GM12878 (cell line): ENCODE measurements around the gene TMEM131L.

Experiments
- CEBPB ChIP-seq, 2 experiments: fragments of 150-350 bp in 1 of 2; IDR thresholded peaks; 2 replicates each; pipeline ENCODE4 v1.6.1; 2012 to 2014; ENCODE audit warnings: low read depth in 2 of 2, low read length in 2 of 2, borderline replicate concordance in 1 of 2, inconsistent platforms in 1 of 2
- EP300 ChIP-seq, 2 experiments: fragments of 150-350 bp in 1 of 2; IDR thresholded peaks; 2 replicates each; pipeline ENCODE4 v1.6.1; 2011 to 2012; ENCODE audit warnings: low read depth in 2 of 2, low read length in 2 of 2, borderline replicate concordance in 1 of 2, improper control_type of control experiment in 1 of 2, inconsistent platforms in 1 of 2; ENCODE audit not compliant: control insufficient read depth in 1 of 2
- EZH2 ChIP-seq: IDR thresholded peaks from 2 replicates; pipeline ENCODE4 v1.6.1; 2012; ENCODE audit warnings: low read depth, mild to moderate bottlenecking, control low read depth, inconsistent platforms, low read length, borderline replicate concordance; ENCODE audit not compliant: control insufficient read depth
- JUND ChIP-seq: IDR thresholded peaks from 2 replicates; pipeline ENCODE4 v1.6.1; 2012; ENCODE audit warnings: low read depth, mild to moderate bottlenecking, low read length, improper control_type of control experiment, moderate library complexity
- KDM1A ChIP-seq: fragments of 200-600 bp; sonication (generic); IDR thresholded peaks from 2 replicates; pipeline ENCODE4 v1.6.1; 2016; ENCODE audit warnings: borderline replicate concordance
- POLR2A ChIP-seq: IDR thresholded peaks from 2 replicates; pipeline ENCODE4 v1.6.1; 2011; ENCODE audit warnings: low read depth, mild to moderate bottlenecking, low read length
- POLR2AphosphoS5 ChIP-seq: IDR thresholded peaks from 2 replicates; pipeline ENCODE4 v1.6.1; 2011; ENCODE audit warnings: mild to moderate bottlenecking, low read length, inconsistent platforms
- YBX1 ChIP-seq: fragments of 450-650 bp; IDR thresholded peaks from 2 replicates; pipeline ENCODE4 v1.6.1; 2016; ENCODE audit warnings: antibody characterized with exemption
- TF ChIP-seq, protein P1 (sequence below), 3 experiments: IDR thresholded peaks in 2 of 3; conservative IDR thresholded peaks in 1 of 3; 2 replicates each; pipeline ENCODE4 v1.5.1; 2011; ENCODE audit warnings: low read depth in 3 of 3, low read length in 3 of 3, mild to moderate bottlenecking in 3 of 3, control low read depth in 2 of 3, moderate library complexity in 2 of 3, inconsistent platforms in 1 of 3, mixed read lengths in 1 of 3; ENCODE audit not compliant: control insufficient read depth in 2 of 3, insufficient read depth in 1 of 3; ENCODE audit errors: extremely low read depth in 1 of 3

DNA sequence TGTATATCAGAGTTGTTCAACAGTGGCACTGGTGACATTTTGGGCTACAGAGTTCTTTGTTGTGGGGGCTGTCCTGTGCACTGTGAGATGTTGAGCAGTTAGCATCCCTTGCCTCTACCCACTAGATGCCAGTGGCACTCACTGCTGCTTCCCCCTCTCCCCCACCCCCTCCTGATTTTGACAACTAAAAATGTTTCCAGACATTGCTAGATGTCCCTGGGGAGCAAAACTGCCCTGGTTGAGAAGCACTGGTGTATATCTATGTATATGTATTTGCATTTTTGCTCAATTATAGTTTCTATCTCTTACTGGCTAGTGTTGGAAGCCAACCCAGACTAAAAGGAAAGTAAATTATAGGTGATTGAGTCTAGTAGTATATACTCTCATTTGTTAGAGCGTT, 2.4 kb downstream of the TMEM131L start:
- TF ChIP-seq EP300 (IDR thresholded peaks at IDR 0.05; ENCODE audit: borderline replicate concordance in 1 of 2, control insufficient read depth in 1 of 2, low read depth in 2 of 2, low read length in 2 of 2): peak in 1 of 2 experiments; percentile 13; a peak in 1 of 4 replicates
- TF ChIP-seq POLR2AphosphoS5: no peak
- no peak for TF ChIP-seq KDM1A
- TF ChIP-seq, protein P1, sequence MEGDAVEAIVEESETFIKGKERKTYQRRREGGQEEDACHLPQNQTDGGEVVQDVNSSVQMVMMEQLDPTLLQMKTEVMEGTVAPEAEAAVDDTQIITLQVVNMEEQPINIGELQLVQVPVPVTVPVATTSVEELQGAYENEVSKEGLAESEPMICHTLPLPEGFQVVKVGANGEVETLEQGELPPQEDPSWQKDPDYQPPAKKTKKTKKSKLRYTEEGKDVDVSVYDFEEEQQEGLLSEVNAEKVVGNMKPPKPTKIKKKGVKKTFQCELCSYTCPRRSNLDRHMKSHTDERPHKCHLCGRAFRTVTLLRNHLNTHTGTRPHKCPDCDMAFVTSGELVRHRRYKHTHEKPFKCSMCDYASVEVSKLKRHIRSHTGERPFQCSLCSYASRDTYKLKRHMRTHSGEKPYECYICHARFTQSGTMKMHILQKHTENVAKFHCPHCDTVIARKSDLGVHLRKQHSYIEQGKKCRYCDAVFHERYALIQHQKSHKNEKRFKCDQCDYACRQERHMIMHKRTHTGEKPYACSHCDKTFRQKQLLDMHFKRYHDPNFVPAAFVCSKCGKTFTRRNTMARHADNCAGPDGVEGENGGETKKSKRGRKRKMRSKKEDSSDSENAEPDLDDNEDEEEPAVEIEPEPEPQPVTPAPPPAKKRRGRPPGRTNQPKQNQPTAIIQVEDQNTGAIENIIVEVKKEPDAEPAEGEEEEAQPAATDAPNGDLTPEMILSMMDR (IDR thresholded peaks at IDR 0.05 in 2 of 3, conservative IDR thresholded peaks at IDR 0.05 in 1 of 3; ENCODE audit: control insufficient read depth in 2 of 3, extremely low read depth in 1 of 3, insufficient read depth in 1 of 3, low read depth in 3 of 3, low read length in 3 of 3): no peak; a peak in 2 of 6 replicates
- TF ChIP-seq CEBPB (IDR thresholded peaks at IDR 0.05; ENCODE audit: borderline replicate concordance in 1 of 2, low read depth in 2 of 2, low read length in 2 of 2): no peak
- no peak for TF ChIP-seq JUND
- no peak for TF ChIP-seq YBX1
- TF ChIP-seq EZH2: no peak
- 0 out of 2 replicates have a peak, but pooled peaks have one; percentile 41 for TF ChIP-seq POLR2A
